K562 (cell line): ENCODE data around the gene RIOK3. TPM values are rescaled to one million over a fixed set of nuclear protein-coding genes. Genes with fewer than 3 reads are reported as not detected.

Experiments
- BCOR ChIP-seq: fragments of 450-650 bp; IDR thresholded peaks from 2 replicates; pipeline ENCODE4 v1.6.1; 2016
- ESRRA ChIP-seq: fragments of 450-650 bp; IDR thresholded peaks from 2 replicates; pipeline ENCODE4 v1.6.1; 2014; ENCODE audit warnings: low read depth, mild to moderate bottlenecking, moderate library complexity, borderline replicate concordance
- GTF2B ChIP-seq: IDR thresholded peaks from 2 replicates; pipeline ENCODE4 v1.6.1; 2011; ENCODE audit not compliant: insufficient read length; ENCODE audit errors: extremely low read depth
- IRF2 ChIP-seq: sonication (generic); formaldehyde crosslinking; IDR thresholded peaks from 2 replicates; pipeline ENCODE4 v1.8.1; 2022; ENCODE audit warnings: mild to moderate bottlenecking, missing genetic modification reagents
- KDM1A ChIP-seq, 2 experiments: fragments of 450-650 bp; IDR thresholded peaks; 2 replicates each; pipeline ENCODE4 v1.6.1; 2016; ENCODE audit warnings: mild to moderate bottlenecking in 2 of 2
- NR2C2 ChIP-seq, 2 experiments: fragments of 200-800 bp in 1 of 2; sonication (Bioruptor generic) in 1 of 2; sonication (generic) in 1 of 2; formaldehyde crosslinking in 1 of 2; IDR thresholded peaks; 2 replicates each; pipeline versions ENCODE4 v1.6.1 to v1.8.0; 2016 to 2022; ENCODE audit warnings: mild to moderate bottlenecking in 1 of 2, missing compliant biosample characterization in 1 of 2, missing genetic modification characterization in 1 of 2, missing genetic modification reagents in 1 of 2
- PTRF ChIP-seq: fragments of 450-650 bp; IDR thresholded peaks from 2 replicates; pipeline ENCODE4 v1.6.1; 2016; ENCODE audit warnings: mild to moderate bottlenecking, missing genetic modification characterization, missing compliant biosample characterization
- RCOR1 ChIP-seq, 2 experiments: IDR thresholded peaks; 2 replicates each; pipeline ENCODE4 v1.6.1; 2012; ENCODE audit warnings: low read depth in 2 of 2, low read length in 2 of 2, borderline replicate concordance in 1 of 2, improper control_type of control experiment in 1 of 2
- U2AF2 ChIP-seq: fragments of 200-400 bp; formaldehyde crosslinking; optimal IDR thresholded peaks from 2 replicates; pipeline ENCODE3; 2017; ENCODE audit warnings: low read depth, mild to moderate bottlenecking, low read length
- ZBTB40 ChIP-seq, 2 experiments: fragments of 450-650 bp in 1 of 2; sonication (generic) in 1 of 2; formaldehyde crosslinking in 1 of 2; IDR thresholded peaks; 2 replicates each; pipeline versions ENCODE4 v1.7.1 to v1.9.0; 2016 to 2022; ENCODE audit warnings: inconsistent platforms in 1 of 2, mild to moderate bottlenecking in 1 of 2, missing genetic modification reagents in 1 of 2
- ZNF146 ChIP-seq: IDR thresholded peaks from one replicate; pipeline ENCODE4 v1.6.1; 2018; ENCODE audit warnings: missing compliant biosample characterization; ENCODE audit not compliant: unreplicated experiment
- ZNF395 ChIP-seq: fragments of 200-800 bp; sonication (Bioruptor generic); IDR thresholded peaks from 2 replicates; pipeline ENCODE4 v1.6.1; 2017; ENCODE audit warnings: missing genetic modification characterization, missing compliant biosample characterization
- ZNF76 ChIP-seq: fragments of 250-450 bp; sonication (Bioruptor Pico); IDR thresholded peaks from 2 replicates; pipeline ENCODE4 v1.4.0; 2020; ENCODE audit warnings: mild to moderate bottlenecking, moderate library complexity, borderline replicate concordance
- polyA plus RNA-seq, 8 experiments: library from polyadenylated mRNA; depleted of rRNA in 4 of 8; stranded (reverse) in 5 of 8; unstranded in 3 of 8; fragments of >200 nt; fragmentation: Nextera tagmentation in 2 of 8; fragmentation: Illumina TruSeq in 1 of 8; extraction: Ambion mirVana in 2 of 8; extraction: Trizol in 1 of 8; gene quantifications; 2 replicates each; pipeline versions ENCODE4 v1.2.1 to v1.2.3, GENCODE V29; 2011 to 2014; ENCODE audit warnings: inconsistent platforms in 1 of 8, missing spikeins in 1 of 8
- total RNA-seq, 7 experiments: library from RNA; depleted of rRNA in 6 of 7; stranded (reverse); fragments of >200 nt in 6 of 7; fragmentation: Illumina TruSeq in 2 of 7; extraction: Trizol in 2 of 7; gene quantifications; 2 replicates each; pipeline versions ENCODE4 v1.2.1 to v1.2.3, GENCODE V29; 2011 to 2021; ENCODE audit warnings: low replicate concordance in 1 of 7
- TF ChIP-seq, protein P1 (sequence below): IDR thresholded peaks from 2 replicates; pipeline ENCODE4 v1.6.1; 2016; ENCODE audit warnings: missing genetic modification characterization, missing compliant biosample characterization

The RIOK3 gene
- total and polyA plus RNA-seq, 9 of the 15 experiments (the other 6 are each of a cell fraction or from before 2014, with no cell fraction given), result 21.4 to 89.5 (median 62.9) TPM

GRCh38 chr18:23452347-23452727, 750 bp upstream of the RIOK3 start (continued):
- TF ChIP-seq ZNF395 (CRISPR knock-in tag) (no peak), PTRF (0 out of 2 replicates have a peak, but pooled peaks have one; percentile 35), RCOR1 (IDR thresholded peaks at IDR 0.05; ENCODE audit: borderline replicate concordance in 1 of 2, low read depth in 2 of 2, low read length in 2 of 2) (peak in 1 of 2 experiments; percentile 32; a peak in 1 of 4 replicates), IRF2 (CRISPR knock-in tag) (no peak), ESRRA (no peak), ZBTB40 (IDR thresholded peaks at IDR 0.05) (no peak), ZBTB40 (CRISPR knock-in tag; IDR thresholded peaks at IDR 0.05) (no peak), U2AF2 (no peak), ZNF76 (no peak), GTF2B (no peak), KDM1A (IDR thresholded peaks at IDR 0.05) (peak; percentile 56 to 82), ZNF146 (no peak), BCOR (peak; percentile 85), NR2C2 (CRISPR knock-in tag; IDR thresholded peaks at IDR 0.05) (no peak), NR2C2 (tag; IDR thresholded peaks at IDR 0.05) (no peak)
- TF ChIP-seq, protein P1, sequence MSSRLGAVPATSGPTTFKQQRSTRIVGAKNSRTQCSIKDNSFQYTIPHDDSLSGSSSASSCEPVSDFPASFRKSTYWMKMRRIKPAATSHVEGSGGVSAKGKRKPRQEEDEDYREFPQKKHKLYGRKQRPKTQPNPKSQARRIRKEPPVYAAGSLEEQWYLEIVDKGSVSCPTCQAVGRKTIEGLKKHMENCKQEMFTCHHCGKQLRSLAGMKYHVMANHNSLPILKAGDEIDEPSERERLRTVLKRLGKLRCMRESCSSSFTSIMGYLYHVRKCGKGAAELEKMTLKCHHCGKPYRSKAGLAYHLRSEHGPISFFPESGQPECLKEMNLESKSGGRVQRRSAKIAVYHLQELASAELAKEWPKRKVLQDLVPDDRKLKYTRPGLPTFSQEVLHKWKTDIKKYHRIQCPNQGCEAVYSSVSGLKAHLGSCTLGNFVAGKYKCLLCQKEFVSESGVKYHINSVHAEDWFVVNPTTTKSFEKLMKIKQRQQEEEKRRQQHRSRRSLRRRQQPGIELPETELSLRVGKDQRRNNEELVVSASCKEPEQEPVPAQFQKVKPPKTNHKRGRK (tag), result peak; percentile 24; the same call in 1 of the 2 replicates
